HG03460 (cell line): Measurements from ENCODE around the gene HSPB9.

ENCODE experiments used
- ATAC-seq: cut with Tn5 transposase; IDR thresholded peaks from one replicate; pipeline ENCODE4 v1.9.1; 2021; ENCODE audit not compliant: unreplicated experiment

Gene HSPB9

GRCh38 chr17:42098730-42099399, 23.7 kb upstream of the HSPB9 start:
- ATAC-seq = no peak

GRCh38 chr17:42101513-42102292, 20.9 kb upstream of the HSPB9 start:
- ATAC-seq = no peak

GRCh38 chr17:42103221-42103954, 19.2 kb upstream of the HSPB9 start:
- no peak for ATAC-seq

GRCh38 chr17:42104264-42104663, 18.3 kb upstream of the HSPB9 start:
- no peak for ATAC-seq

GRCh38 chr17:42106009-42106408, 16.6 kb upstream of the HSPB9 start:
- no peak for ATAC-seq

GRCh38 chr17:42107124-42107523, 15.5 kb upstream of the HSPB9 start:
- ATAC-seq = no peak

- peak; percentile 56 for ATAC-seq
These were observed 14.7 kb upstream of the HSPB9 start for GRCh38 chr17:42107597-42108576.

GRCh38 chr17:42109086-42109485, 13.5 kb upstream of the HSPB9 start:
- ATAC-seq = no peak

- ATAC-seq = no peak
These were observed 12.0 kb upstream of the HSPB9 start for GRCh38 chr17:42110301-42111264.

GRCh38 chr17:42111265-42111636, 11.4 kb upstream of the HSPB9 start:
- no peak for ATAC-seq

- no peak for ATAC-seq
These were observed 10.6 kb upstream of the HSPB9 start for GRCh38 chr17:42111871-42112551.

- peak; percentile 77 for ATAC-seq
These were observed 9.9 kb upstream of the HSPB9 start, which contains the start of gene DHX58 for GRCh38 chr17:42112552-42113176. DHX58 (minus strand) TSS chr17:42112714; CDS start chr17:42111892, 822 bp downstream.

- no peak for ATAC-seq
These were observed 9.1 kb upstream of the HSPB9 start for GRCh38 chr17:42113293-42114069.

- ATAC-seq = no peak
These were observed 8.5 kb upstream of the HSPB9 start for GRCh38 chr17:42114118-42114517.

GRCh38 chr17:42116705-42117396, 5.8 kb upstream of the HSPB9 start:
- no peak for ATAC-seq

- ATAC-seq = no peak
These were observed 5.0 kb upstream of the HSPB9 start for GRCh38 chr17:42117397-42118125.
